ENCODE data around the gene PCF11.
"Not testable (repeated sequence)": the region's sequence is repeated elsewhere in the genome, so short reads cannot be mapped to it uniquely, and the experiment has no call there.

PCF11 gene

DNA sequence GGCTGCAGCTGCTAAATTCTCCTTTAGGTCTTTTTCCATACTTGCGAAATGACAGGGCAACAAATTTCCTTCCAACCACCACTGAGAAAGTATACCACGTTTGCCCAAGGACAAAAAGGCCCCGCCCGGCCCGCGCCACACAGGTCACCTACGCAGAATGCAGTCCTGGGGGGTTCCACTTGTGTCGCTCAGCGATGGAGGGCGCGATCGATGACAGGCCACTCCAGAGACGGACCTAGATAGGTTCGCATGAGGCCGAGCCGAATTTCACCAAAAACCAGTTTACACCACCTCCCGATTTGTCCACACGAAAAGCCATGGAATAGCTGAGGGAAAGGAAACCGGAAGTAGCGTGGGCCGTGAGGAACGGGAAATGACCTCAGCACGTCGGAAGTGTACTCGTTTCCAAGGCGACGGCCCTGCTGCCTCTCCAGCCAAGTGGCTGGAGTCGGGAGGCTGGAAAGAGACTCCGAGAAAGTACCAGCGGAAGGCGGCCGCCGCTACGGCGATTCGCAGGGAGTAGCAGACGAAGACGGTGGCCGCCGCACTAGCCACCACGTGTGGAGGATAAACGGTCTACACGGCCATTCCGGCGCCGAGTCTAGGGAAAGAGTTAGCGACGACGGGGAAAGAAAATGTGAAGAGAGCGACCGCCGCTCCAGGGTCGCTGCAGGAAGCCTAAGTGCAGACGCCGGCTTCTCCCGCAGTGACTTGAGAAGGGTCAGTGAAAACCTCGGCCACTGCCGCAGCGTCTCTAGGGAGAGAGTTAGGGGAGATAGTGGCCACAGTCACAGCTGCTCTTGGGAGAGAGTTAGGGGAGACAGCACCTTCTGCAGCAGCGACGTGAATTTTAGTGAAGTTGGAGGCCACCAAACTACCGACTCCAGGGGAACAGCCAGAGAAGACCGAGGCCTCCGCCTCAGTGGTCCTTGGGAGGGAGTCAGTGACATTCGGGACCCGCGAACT, 36.7 kb downstream of the PCF11 start, which contains the start of gene ANKRD42:
Gene ANKRD42, plus strand, starts transcription at position 398 of the 966 bp plus-strand sequence. CDS start 959 bp downstream, outside the sequence.
- peak; percentile 67 to 71 for DNase-seq (ENCODE audit: low read depth in 2 of 2)

DNA sequence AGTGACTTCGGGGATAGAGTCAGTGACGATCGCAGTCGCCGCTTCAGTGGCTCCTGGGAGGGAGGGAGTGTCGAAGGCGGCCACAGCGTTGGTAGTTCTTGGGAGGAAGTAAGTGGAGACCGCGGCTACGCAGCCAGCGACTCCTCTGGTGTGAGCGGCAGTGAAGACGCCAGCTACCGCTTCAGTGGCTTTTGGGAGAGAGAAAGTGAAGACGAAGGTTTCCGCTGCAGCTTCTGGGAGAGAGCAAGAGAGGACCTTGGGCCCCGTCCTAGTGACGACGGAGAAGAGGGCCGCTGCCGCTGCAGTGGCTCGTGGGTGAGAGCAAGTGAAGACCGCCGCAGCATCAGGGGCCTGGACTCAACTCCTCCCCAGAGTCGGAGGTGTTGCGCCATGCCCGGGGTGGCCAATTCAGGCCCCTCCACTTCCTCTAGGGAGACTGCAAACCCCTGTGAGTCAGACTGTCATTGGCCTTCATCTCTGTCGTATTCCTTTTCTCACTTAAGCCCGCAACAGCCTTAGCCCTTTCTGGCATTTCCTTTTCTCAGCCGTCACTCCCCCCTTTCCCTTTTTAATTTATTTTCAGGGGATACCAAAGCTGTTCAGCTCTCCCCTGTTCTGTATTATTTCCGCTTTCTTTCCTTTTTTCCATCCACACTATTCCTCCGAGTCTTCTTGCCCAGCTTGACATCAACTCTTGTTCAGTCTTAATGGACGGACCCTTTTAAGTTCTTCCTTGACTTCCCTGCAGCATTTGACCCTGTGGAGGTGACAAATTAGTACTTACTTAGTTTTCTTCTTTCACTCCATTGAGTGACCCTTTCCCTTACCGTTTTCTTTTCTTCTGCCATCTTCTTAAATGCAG, 37.6 kb downstream of the PCF11 start:
- peak; percentile 22 to 31 for DNase-seq (ENCODE audit: low read depth in 2 of 2)

DNA sequence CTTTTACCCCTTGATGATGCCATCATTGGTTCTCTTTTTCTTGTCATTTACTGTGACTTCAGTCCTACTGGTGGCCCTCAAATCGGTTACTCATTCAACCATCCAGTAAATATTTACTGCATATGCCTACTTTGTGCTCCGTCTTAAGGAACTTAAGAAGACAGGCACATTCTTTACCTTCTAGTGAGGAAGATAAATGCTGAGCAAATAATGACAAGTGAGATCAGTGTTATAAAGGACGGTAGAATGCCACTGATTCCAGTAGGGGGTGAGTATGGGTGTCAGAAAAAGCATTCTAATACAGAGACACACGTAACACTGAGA, 38.2 kb downstream of the PCF11 start:
- no peak for DNase-seq (ENCODE audit: low read depth in 2 of 2)

DNA sequence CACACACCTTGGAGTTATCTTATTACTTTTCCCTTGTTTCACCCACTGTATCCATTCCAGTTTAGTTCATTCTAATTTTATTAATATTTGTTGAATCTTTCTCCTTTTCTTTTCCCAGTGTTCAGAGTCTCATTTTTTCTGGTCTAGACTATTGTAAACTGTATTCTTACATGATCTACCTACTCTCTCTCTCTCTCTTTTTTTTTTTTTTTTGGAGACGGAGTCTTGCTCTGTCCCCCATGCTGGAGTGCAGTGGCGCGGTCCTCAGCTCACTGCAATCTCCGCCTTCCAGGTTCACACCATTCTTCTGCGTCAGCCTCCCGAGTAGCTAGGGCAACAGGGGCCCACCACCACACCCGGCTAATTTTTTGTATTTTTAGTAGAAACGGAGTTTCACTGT, 38.7 kb downstream of the PCF11 start:
- DNase-seq (ENCODE audit: low read depth in 2 of 2) = no peak

GRCh38 chr11:83200035-83200434, 43.1 kb downstream of the PCF11 start:
- no peak for DNase-seq (ENCODE audit: low read depth in 2 of 2)

DNA sequence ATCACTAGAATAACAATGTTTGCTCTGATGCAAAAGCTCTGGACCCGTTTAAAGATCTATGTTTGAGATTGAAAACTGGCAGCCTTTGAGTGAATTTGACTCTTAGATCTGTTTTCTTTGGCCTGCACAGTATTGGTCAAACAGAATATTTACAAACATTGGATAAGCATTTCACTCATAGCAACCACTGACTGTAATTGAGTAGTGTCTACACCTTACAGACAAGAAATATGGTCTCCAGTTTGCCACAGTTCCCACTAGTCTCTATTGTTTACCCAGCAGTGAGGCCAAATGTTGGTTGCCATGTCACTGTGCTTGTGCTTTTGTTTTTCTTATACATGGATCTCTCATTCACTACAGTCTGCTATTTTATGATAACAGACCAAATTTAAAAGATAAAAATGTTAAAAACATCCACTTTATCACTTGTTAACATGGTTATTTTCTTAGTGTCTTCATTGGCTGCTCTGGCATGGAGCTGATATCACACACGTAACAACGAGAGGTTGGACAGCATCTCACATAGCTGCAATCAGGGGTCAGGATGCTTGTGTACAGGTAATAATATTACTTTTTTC, 48.8 kb downstream of the PCF11 start:
- no peak for DNase-seq (ENCODE audit: low read depth in 2 of 2)

DNA sequence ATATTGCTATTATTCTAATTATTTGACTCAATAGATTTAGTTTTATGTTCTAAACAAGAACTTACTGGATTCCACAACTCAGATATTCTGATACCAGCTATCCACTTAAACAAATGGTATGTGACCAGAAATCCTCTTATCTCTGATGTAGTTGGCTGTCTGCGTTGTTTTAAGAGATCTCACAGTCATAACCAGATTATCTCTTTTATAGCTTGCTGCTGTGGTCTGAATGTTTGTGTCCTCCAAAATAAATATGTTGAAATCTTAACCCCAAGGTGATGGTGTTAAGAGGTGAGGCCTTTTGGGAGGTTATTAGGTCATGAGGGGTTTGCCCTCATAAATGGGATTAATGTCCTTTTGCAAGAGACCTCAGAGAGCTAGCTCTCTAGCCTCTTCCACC, 49.3 kb downstream of the PCF11 start:
- no peak for DNase-seq (ENCODE audit: low read depth in 2 of 2)

- not testable (repeated sequence) for DNase-seq (ENCODE audit: low read depth in 2 of 2)
Measured at GRCh38 chr11:83206771-83207382, 49.9 kb downstream of the PCF11 start.

GRCh38 chr11:83219095-83219494, 62.2 kb downstream of the PCF11 start:
- no peak for DNase-seq (ENCODE audit: low read depth in 2 of 2)

DNA sequence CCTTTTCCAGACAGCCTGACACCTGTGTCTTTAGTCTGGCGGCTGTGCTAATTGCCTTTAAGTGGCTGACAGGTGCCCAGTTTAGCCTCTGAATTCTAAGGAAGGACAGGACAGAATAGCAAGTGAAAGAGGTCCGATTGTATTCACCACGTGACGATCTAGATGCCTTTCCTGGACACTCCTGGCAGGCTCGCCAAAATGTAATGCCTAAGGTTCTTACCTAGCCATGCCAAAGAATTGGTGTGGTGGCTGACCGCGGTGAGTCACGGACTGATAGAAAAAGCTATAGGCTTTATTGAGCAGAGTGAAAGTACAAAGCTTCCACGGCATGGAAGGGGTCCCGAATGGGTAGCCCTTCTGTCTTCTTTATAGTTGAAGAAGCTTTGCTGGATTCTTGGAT, 63.3 kb downstream of the PCF11 start:
- no peak for DNase-seq (ENCODE audit: low read depth in 2 of 2)

DNA sequence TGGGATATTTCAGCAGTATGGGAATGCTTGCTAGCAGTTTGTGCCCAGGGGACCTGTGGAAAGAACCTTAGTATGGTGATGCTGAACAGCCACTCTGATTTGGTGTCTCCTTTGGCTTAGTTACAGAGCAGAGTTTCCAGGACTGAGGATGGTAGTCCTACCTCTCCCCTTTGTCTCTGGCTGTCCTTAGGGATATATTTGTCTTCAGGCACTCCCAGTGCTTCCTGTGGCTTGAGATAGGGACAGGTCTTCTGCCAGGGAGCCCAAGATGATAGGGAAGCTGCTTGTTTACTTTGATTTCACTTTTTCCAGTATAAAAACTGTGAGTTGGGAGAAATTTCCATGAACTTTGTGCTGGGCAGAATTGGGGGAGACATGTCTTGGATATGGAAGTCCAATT, 64.8 kb downstream of the PCF11 start:
- DNase-seq (ENCODE audit: low read depth in 2 of 2) = no peak

DNA sequence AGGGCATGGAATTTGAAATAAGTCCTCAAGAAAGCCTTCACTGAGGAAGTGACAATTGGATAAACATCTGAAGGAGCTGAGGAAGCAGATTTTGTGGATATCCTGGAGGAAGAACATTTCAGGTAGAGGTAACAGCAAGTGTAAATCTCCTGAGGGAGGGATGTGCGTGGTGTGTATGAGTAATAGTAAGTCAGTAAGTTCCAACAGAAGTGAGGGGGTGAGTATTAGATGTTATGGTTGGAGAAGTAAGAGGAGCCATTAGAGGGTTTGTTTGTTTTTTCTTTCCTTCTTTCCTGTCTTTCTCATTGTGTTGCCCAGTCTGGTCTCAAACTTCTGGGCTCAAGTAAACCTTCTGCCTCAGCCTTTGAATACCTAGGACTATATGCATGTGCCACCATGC, 65.6 kb downstream of the PCF11 start:
- no peak for DNase-seq (ENCODE audit: low read depth in 2 of 2)

DNA sequence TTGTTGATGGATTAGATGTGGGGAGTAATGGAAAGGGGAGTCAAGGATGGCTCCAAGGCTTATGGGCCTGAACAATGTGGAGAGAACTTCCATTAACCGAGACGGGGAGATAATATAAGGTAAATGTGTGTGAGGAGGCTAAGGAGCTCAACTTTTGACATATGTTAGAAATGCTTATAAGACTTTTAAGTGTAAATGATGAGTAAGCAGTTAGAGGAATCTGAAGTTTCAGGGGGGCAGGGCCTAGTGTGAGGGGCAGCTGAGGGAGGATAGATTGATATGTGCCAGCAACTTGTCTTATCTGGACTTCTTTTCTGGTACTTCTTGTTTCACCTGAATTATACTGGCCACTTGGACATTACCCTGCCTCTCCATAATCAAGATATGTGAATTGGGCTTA, 66.5 kb downstream of the PCF11 start:
- no peak for DNase-seq (ENCODE audit: low read depth in 2 of 2)

GRCh38 chr11:83235825-83236224, 78.9 kb downstream of the PCF11 start:
- DNase-seq (ENCODE audit: low read depth in 2 of 2) = no peak

All from stimulated activated CD8-positive, alpha-beta memory T cell treated with anti-CD3 and anti-CD28 coated beads, Interleukin-7, amount 100 ng/mL, for 1 hour (primary cell).